ENCODE results near the gene NME4.
A peak's percentile ranks its signal among the peaks of the same experiment; 100 is the strongest.
"Not testable (repeated sequence)": the region's sequence is repeated elsewhere in the genome, so short reads cannot be mapped to it uniquely, and the experiment has no call there.

The NME4 gene

DNA sequence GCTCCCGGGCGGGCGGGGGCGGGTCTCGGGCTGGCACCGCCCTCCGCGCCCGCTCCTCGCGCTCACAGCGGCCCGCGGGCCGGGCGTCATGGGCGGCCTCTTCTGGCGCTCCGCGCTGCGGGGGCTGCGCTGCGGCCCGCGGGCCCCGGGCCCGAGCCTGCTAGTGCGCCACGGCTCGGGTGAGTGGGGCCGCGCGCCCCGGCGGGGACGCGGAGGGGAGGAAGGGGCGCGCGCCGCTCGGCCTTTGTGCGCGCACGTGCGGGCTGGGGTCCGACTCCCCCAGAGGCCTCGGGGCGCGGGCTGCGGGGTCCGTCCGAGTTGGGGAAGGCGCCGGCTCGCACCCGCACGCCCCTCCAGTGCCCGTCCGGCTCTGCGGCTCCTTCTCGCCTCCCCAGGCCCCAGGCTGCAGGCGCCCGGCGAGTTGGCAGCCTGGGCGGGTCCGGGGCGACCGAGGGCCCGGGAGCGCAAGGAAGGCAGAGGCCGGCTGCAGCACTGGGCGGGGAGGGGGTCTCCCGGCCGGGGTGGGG, at the start of gene NME4:
Gene NME4, plus strand, starts transcription at position 65 of the 527 bp plus-strand sequence. Its CDS starts 24 bp downstream, at position 89.
- peak; percentile 39 for DNase-seq

DNA sequence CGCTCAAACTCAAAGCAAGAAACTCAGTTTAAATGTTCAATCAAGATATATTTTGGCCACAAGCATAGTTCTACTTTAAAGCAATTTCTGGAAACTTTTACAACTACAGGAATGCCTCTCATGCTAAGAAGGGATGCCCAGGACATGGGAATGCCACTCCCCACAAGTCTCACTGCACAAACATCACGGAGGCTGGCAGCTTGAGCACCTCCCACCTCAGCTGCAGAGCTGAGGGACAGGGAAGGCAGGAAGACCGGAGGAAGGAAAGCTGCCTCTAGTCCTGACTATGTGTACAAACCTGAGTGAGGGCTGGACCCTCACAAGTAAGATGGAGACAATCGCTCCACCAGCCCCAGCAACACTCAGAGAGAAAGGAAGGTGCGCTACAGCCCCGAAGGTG, 49.8 kb upstream of the NME4 start:
- DNase-seq = no peak

DNA sequence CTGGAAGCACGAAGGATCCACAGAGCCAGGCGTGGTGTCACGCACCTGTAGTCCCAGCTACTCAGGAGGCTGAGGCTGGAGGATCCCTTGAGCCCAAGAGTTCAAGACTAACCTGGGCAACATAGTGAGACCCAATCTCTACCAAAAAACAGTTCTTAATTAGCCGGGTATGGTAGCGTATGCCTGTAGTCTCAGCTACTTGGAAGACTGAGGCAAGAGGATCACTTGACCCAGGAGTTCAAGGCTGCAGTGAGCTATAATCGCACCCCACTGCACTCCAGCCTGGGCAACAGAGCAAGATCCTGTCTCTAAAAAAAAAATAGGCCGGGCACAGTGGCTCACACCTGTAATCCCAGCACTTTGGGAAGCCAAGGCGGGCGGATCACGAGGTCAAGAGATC, 48.5 kb upstream of the NME4 start:
- DNase-seq = not testable (repeated sequence)

DNA sequence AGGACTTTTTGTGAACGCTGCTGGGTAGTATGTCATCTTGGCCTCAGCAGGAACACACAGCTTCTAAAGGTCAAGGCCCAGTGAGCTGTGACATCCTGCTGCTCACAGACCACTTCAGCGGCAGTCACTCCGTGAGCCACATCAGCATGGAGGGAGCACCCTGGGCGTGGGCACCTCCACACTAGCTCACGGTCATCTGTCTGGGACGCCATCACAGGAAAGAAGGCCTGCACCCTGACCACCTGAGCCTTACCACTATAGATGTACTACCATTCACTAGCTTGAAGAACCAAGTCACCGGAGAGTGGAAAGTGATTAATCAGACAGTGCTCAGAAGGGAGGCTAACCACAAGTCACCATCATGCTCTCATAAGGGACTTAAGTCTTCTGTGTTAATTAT, 47.8 kb upstream of the NME4 start:
- no peak for DNase-seq

DNA sequence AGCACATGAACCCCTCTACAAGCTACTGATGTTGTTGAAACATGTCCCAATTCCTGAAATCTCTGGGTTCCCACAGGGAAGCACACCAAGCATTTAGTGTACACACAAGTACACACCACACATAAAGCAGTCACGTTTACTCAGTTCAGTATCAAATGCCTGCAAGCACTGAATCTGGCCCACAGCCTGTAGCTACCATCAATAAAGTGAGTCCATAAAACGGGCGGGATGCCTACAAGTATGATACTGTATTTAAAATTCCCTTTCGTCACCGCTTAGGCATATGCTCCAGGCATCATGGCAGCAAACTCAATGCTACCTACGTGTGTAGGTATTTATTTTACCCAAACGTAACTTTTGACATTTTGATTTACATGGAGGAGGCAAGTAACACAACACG, 46.8 kb upstream of the NME4 start:
- no peak for DNase-seq

DNA sequence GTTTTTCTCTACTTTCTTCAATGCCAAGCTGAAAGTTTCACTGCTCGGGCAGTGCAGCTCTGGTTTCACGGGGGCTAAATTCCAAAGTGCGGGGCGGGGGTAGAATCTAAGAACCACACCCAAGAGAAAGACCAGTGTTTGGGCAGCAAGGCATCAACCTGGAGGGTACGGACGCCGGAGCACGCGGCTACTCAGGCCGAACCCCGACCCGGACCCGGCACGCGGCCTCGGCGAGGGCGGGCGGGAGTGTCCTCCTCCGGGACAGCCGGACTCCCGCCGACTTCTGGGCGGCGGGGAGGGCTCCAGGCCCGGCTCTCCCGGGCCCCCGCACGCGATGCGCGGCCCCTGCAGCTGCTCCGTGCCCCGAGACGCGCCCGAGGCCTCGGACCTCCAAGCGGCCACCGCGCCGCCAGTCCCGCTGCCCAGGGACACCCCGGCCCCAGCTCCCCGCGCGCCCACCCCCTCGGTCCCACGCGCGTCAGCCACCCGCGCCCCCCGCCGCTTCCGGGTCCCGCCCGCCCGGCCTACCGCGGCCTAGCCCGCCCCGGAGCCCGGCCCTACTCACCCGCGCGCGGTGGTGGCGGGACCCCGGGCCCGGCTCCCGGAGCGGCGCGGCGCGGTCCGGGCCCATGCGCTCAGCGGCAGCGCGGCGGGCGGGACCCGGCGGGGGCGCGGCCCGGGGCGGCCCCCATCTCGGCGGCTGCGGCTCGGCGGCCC, 45.0 kb upstream of the NME4 start:
- DNase-seq = no peak

DNA sequence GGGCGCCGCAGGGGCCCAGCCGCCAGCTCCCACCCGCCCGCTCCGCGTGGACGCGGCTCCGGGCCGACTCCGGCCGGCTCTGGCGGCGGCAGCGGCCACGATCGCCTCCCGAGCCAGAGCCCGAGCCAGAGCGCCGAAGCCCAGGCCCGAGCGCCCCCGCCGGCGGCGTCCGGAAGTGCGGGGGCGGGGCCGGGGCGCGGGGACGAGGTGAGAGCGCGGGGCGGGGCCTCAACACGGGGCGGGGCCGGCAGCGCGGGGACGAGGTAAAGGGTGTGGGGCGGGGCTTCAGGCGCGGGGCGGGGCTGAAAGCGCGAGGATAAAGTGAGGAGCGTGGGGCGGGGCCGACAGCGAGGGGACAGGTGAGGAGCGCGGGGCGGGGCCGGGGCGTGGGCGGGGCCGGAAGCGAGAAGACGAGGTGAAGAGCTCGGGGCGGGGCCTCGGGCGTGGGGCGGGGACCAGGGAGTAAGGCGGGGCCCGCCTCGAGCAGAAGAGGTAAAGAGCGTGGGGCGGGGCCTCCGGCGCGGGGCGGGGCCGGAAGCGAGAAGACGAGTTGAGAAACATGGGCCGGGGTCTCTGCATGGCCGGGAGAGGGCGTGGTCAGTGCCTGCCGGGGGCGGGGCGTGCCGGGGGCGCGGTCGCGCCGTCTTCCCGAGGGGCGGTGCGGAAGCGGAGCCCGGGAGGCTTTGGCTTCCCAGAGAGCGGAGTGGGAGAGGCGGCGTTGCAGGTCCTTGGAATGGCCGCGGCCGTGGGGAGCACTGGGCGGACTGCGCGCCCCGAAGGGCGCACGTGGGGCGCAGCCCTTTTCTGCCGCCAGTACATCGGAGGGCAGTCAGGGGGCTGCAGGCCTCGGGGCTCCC, 44.2 kb upstream of the NME4 start, which contains the start of gene AXIN1:
Gene AXIN1, minus strand, starts transcription at position 177 of the 857 bp plus-strand sequence. CDS start 5,698 bp downstream, outside the sequence.
- peak; percentile 94 for DNase-seq

DNA sequence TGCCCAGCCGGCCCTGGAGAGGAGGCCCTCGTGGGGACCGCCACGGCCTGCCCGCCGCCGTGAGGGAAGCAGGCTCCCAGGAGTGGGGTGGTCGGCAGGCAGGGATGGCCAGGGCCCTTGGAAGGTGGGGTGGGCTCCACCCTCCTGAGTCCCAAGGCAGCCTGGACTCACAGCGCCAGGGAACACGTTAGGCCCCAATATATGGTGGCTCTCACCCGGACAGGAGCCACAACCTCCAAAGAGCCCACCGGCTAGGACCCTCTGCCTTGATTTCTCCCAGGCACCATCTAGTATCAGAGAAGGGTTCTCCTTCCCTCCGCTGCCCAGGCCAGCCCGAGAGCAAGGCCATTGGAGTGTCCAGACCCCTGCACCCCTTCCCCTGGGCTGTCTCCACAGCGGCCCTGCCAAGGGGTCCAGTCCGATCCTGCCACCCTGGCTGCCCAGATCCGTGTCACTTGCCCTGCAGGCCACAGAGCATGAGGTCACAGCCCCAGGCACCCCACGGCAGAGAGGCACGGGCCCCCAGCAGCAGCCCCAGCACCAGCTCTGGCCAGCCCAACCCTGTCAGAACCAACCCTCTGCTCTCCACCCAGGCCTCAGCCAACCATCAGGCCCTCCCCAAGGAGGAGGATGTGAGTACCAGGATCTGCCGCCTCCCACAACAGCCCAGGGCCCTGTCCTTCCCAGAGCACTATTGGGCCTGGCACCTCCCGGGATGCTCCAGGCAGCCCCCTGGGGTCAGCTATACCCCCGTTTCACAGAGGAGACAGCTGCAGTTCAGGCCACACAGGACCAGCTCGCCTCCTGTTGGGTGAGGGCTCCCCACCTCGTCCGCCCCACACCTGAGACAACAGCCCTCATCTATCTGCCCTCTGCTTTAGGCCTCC, 43.4 kb upstream of the NME4 start:
- no peak for DNase-seq

DNA sequence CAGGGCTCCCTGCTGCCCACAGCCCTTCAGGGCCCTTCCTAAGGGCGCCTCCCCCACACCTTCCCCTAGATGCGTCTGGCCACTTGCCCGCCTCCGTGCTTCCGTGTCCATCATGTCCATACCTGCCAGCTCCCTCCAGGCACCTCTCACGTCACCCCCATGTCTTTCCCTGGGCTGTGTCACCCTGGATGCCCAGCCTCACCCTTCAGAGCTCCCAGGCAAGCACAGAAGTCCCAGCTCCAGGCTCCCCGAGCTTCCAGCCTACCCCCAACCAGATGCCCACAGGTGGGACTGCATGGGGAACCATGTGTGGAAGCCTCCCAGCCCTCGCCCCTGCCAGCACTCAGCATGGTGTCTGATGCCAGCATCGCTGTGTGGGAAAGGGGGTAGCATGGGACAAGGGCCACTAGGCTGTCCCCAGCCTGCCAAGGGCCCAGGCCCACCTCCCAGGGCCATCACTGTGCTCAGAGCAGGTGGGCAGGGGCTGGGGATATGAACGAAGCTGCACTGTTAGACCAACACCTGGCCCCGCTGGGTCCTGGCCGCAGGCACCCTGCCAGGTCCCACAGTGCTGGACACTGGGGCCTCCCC, 42.6 kb upstream of the NME4 start:
- no peak for DNase-seq

DNA sequence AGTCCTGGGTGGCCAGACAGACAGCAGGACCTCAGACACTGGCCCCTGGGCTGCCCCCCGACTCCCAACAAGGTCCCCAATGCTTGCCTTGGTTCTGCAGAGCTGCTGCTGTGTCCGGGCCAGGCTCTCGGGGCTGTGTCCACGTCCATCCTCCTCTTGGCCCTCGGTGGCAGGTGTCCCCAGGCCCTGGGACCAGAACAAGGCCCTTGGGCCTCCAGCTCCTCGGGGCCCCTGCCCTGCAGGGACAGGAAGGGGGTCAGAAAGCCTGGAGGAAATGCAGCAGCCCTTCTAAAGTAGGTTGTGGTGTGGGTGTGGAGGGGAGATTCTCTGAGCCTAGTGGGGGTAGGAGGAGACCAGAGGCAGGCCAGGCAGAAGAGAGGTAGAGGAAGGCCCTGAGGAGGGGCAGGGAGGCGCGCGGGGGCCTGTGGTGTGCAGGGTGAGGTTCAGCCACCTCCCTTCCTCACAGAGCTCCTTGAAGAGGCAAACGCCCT, 42.0 kb upstream of the NME4 start:
- no peak for DNase-seq

DNA sequence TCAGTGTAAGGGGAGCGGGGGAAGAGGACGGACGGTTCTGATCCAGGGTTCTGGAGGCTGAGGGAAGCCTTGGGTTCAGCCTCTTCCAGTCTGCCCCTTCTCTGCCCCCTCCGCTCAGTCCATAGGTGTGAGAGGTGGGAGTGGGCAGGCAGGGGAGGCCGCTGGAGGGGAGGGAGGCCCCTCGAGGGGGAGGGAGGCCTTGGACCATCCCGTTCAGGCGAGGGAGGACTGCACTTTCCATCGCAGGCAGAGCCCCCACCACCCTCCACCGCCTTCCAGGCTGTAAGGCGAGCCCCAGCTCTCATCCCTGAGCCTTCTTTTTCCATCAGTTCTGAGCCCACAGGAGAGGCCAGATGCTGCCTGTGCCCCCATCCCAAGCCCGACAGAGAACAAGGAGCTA, 40.3 kb upstream of the NME4 start:
- no peak for DNase-seq

DNA sequence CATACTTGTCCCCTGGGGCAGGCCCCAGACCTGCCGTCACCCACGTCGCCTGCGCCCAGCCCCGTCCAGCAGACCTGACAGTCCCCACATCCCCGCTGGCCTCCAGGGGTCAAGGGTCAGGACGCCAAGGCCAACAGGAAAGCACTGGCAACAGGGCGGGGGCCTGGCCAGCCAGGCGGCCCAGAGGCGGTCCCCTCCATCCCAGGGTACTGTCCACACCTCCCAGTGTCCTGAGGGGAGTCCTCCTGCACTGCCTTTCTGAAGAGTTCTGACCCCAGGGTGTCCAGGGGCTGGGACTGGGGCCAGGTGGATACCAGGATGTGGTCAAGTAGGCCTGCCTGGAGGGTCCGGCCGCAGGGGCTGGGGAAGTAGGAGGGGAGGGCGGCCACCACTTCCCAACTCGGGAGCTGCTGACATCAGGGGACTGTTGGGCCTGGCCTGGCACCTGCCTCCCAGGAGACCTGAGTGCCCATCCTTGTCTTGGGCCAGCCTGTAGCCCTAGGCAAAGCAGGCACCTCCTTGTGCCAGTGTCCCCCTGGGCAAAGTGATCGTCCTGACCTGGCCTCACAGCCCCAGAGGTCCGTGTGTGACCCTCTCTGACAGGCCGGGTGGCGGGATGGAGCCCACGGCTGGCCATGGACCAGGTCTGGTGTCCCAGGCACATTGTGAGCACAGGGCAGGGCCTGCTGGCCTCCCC, 37.8 kb upstream of the NME4 start:
- no peak for DNase-seq

DNA sequence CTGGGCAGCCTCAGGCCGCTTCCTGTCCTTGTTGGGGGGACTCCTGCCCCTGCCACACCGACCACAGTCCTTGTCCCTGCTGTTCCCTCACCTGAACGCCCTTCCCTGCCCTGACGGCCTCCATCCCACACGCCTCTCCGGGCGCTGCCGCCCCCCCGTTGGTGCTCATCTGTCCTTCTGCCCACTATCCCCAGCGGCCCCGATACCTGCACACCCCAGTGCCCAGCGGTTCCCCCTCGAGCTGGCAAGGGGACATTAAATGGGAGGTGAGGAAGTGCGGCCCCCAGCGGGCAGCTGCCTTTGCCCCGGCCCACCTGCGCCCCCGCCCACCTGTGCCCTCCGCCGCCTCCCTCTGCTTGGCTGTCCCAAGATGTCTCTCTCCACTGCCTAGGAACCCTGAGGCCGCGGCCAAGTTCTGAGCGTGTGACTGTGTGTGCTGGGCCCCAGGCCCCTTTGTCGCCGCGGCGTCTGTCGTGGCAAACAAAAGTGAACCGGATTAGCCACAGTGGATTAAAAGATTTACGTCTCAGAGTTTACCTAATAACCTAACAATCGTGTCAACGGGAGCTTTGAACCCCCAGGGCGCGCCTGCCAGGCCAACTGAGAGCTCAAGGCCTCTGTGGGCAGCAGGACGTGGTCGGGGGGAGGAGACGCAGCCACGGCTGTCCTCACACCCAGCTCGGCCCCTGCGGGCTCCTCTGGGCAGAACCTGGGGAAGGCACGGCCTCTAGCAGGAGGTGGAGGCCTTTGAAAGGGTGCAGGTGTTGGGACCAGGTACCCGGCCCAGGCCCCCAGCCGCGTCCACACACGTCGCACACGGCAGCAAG, 36.9 kb upstream of the NME4 start:
- no peak for DNase-seq

DNA sequence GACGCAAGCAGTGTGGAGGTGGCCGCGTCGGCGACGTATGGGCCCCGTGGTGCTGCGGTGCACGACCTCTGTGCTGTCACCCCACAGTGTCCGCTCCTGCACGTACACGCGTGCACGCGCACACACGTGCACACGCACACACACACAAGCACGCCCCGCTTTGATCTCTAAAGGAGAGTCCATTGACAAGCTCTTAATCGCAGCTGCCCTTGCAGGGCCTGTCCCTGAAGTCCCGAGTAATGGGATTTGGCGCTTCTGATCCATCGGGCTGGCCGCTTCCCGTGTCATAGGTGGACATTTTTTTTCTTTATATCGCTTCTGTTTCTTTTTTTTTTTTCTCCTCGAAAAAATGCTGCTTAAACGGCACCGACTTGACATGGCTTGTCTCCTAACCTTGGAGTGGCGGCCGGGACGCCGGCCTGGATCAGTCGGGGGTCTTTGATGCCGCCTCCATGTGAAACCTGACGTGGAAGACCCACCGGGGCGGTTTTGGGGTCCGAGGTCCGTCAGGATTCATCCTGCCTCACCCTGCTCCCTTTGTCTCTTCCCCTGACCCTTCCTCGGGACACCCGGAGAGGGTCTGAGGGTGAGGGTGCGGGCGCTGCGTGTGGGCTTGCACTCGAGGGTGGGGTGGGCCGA, 36.2 kb upstream of the NME4 start:
- no peak for DNase-seq

DNA sequence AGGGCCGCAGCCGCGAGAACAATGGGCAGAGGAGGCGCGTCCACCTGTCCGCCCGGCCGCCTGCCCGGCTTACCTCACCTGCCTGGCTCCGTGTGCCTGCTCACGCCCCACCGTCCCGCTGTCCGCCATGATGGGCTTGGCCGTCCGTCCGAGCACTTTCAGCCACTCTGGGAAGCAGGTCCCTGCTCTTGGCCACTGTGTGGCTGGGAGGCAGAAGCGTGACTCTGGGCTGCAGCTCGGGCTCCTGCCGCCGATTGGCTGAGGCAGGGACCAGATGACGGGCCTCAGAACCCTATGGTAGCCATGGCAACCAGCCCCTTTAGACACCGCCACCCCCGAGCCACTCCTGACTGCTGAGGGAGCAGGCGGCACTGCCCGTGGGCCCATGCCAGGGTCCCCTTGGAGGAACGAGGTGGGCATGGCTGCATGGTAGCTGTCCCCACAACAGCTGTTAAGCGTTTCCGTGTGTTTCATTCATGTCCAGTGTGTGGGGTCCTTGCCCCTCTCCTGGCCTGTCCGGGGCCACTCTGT, 35.6 kb upstream of the NME4 start:
- DNase-seq = no peak

DNA sequence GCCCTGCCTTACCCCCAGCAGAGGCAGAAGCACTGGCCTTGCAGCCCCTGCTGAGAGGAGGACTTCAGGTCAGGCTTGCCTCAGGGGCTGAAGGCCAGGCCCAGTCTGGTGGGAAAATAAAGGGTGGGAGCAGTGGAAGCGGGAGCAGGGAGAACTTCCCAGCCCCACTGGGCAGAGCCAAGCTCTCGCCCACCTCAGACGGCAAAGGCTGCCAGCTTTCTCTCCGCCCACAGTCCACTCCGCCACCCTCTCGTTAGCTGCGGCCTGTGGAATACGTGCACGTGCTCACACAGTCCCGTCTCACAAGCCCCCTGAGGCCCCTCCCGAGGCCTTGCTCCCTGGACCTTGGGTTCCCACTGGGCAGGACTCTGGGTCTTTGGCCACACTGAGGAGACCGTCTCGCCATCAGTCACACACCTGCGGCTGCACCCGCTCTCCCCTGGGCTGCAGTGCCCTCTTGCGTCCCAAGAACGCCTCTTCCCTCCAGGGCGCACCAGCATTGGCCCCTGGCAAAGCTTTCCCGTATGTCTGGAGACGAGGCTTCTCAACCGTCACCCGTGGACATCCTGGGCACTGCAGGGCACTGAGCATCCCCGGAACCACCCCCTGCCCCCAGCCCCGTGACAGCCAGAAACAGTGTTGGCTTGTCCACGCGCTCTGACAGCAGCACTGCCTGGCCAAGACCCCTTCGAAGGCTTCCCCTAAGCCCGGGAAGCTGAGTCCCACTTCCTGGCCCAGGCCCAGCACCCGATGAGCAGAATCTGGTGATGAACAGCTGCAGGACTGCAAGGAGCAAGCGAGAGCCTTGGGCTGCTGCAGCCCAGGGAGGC, 34.9 kb upstream of the NME4 start:
- DNase-seq = peak; percentile 56

DNA sequence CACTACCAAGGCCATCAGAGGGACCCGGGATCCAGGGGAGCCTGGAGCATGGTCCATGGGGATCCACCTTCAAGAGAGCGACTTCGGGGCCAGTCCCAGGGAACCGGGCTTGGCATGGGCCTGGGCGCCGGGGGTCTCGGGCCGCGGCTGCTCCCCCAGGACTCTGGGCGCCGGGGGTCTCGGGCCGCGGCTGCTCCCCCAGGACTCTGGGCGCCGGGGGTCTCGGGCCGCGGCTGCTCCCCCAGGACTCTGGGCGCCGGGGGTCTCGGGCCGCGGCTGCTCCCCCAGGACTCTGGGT, 34.3 kb upstream of the NME4 start:
- not testable (repeated sequence) for DNase-seq

DNA sequence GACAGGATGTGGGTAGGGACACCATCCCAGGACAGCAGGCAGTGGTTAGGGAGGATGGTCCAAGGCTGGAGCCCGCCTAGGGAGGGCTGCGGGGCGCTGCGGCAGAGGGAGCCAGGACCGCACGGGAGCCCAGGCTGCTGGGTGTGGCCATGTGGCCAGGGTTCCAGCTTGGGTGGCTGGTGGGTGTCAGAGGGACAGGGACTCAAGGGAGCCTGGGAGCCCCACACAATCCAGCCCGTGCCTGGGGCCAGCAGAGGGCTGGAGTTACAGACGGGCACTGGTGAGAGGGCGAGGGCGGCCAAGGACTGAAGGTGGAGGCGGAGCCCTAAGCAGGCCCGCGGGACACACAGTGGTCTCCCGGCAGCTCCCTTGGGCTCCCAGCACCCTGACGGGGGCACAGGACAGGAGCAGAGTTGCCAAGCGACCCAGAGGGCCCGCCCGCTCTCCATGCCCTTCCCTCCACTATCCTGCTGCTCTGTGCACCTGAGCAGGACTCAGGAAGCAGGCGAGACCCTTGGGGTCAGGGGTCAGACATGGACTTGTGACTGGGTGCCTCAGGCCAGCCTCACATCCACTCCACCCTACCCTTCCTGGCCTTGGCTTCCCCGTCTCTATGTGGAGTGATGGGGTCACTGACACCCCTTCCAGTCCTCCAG, 33.8 kb upstream of the NME4 start:
- DNase-seq = no peak

Data from fibroblast of skin of right quadriceps (primary cell).